Fibroblast of villous mesenchyme (primary cell): ENCODE measurements around the gene HEBP2. TPM values are rescaled to one million over a fixed set of nuclear protein-coding genes. Genes with fewer than 3 reads are reported as not detected.

ENCODE experiments used
- DNase-seq: peaks from one replicate; pipeline ENCODE4 v3.0.0-alpha.2; 2010; ENCODE audit warnings: low read depth
- H3K4me3 ChIP-seq: 2 replicates; pipeline ENCODE4 v1.5.1; 2011; ENCODE audit warnings: low read depth, mild to moderate bottlenecking, low read length
- total RNA-seq: library from RNA; depleted of rRNA; stranded (reverse); fragments of >200 nt; gene quantifications from 2 replicates; pipeline ENCODE4 v1.2.3, GENCODE V29; 2012
- TF ChIP-seq, protein P1 (sequence below): IDR thresholded peaks from 2 replicates; pipeline ENCODE4 v1.5.1; 2012; ENCODE audit warnings: low read depth, mild to moderate bottlenecking, low read length; ENCODE audit not compliant: insufficient read depth

HEBP2 gene
- total RNA-seq, 1 donor = 13.8 TPM

- peak; percentile 16 for DNase-seq
- H3K4me3 ChIP-seq = peak overlapping the region; percentile 88
- TF ChIP-seq, protein P1, sequence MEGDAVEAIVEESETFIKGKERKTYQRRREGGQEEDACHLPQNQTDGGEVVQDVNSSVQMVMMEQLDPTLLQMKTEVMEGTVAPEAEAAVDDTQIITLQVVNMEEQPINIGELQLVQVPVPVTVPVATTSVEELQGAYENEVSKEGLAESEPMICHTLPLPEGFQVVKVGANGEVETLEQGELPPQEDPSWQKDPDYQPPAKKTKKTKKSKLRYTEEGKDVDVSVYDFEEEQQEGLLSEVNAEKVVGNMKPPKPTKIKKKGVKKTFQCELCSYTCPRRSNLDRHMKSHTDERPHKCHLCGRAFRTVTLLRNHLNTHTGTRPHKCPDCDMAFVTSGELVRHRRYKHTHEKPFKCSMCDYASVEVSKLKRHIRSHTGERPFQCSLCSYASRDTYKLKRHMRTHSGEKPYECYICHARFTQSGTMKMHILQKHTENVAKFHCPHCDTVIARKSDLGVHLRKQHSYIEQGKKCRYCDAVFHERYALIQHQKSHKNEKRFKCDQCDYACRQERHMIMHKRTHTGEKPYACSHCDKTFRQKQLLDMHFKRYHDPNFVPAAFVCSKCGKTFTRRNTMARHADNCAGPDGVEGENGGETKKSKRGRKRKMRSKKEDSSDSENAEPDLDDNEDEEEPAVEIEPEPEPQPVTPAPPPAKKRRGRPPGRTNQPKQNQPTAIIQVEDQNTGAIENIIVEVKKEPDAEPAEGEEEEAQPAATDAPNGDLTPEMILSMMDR = no peak
These were observed 779 bp downstream of the HEBP2 start for GRCh38 chr6:138404666-138405337.

- no peak overlapping the region for H3K4me3 ChIP-seq
- DNase-seq = no peak
- TF ChIP-seq, protein P1 = no peak
These were observed 1.9 kb downstream of the HEBP2 start for GRCh38 chr6:138405816-138406413.

DNA sequence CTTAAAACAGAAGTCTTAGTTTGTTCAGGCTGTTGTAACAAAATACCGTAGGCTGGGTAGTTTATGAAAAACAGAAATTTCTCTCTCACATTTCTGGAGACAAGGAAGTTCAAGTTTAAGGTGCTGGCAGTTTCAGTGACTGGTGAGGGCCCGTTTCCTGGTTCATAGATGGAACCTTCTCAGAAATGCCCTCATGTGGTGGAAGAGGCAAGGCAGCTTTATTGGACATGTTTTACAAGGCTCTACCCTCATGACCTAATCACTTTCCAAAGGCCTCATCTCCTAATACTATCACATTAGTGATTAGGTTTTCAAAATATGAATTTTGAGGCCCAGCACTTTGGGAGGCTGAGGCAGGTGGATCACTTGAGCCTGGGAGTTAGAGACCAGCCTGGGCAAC, 2.4 kb downstream of the HEBP2 start:
- DNase-seq = no peak
- TF ChIP-seq, protein P1 = no peak

GRCh38 chr6:138410048-138410735, 6.2 kb downstream of the HEBP2 start:
- peak; percentile 83 for DNase-seq
- TF ChIP-seq, protein P1 = no peak
- H3K4me3 ChIP-seq = no peak overlapping the region

More for the DNA sequence above, 2.4 kb downstream of the HEBP2 start:
- no peak overlapping the region for H3K4me3 ChIP-seq

- TF ChIP-seq, protein P1 = no peak
- no peak overlapping the region for H3K4me3 ChIP-seq
- peak; percentile 51 for DNase-seq
These were observed 7.2 kb downstream of the HEBP2 start for GRCh38 chr6:138410972-138411880.

DNA sequence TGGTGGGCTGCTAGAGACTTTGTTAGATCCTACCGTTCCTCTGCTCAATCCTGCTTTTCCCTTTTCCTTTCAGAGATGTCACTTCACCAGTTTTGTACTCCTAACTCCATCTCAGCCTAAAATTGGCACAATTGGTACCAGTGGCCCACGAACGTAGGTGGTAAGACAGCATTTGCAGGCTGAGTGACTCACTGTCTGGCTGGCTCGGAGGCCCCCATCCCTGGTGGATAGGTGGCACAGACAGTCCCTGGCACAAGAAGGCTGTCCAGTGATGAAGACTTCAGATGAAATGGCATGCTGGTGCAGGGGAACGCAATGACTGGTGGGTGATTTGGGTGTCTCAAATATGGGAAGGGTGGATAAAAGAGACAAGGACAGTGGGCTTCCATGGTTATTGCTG, 11.1 kb downstream of the HEBP2 start:
- DNase-seq = no peak
- TF ChIP-seq, protein P1 = no peak

More for the DNA sequence above, 11.1 kb downstream of the HEBP2 start:
- H3K4me3 ChIP-seq = no peak overlapping the region
